ENCODE results near the gene STX8.
A peak's percentile ranks its signal among the peaks of the same experiment; 100 is the strongest.
"Not testable (repeated sequence)": the region's sequence is repeated elsewhere in the genome, so short reads cannot be mapped to it uniquely, and the experiment has no call there.

STX8 gene

GRCh38 chr17:9568957-9569588, 6.5 kb downstream of the STX8 start:
- H3K4me3 ChIP-seq (ENCODE audit: low read depth, low read length) = no peak overlapping the region
- no peak for TF ChIP-seq CTCF (IDR thresholded peaks at IDR 0.05; ENCODE audit: low read depth, low read length)

GRCh38 chr17:9568004-9568403, 7.6 kb downstream of the STX8 start:
- H3K4me3 ChIP-seq (ENCODE audit: low read depth, low read length) = no peak overlapping the region
- no peak for TF ChIP-seq CTCF (IDR thresholded peaks at IDR 0.05; ENCODE audit: low read depth, low read length)

- H3K4me3 ChIP-seq (ENCODE audit: low read depth, low read length) = not testable (repeated sequence)
These were observed 8.9 kb downstream of the STX8 start for GRCh38 chr17:9566739-9567138.

- no peak for TF ChIP-seq CTCF (IDR thresholded peaks at IDR 0.05; ENCODE audit: low read depth, low read length)
- no peak overlapping the region for H3K4me3 ChIP-seq (ENCODE audit: low read depth, low read length)
These were observed 9.6 kb downstream of the STX8 start for GRCh38 chr17:9566067-9566466.

GRCh38 chr17:9564104-9564503, 11.5 kb downstream of the STX8 start:
- no peak overlapping the region for H3K4me3 ChIP-seq (ENCODE audit: low read depth, low read length)
- no peak for TF ChIP-seq CTCF (IDR thresholded peaks at IDR 0.05; ENCODE audit: low read depth, low read length)

GRCh38 chr17:9557857-9558256, 17.8 kb downstream of the STX8 start:
- no peak for TF ChIP-seq CTCF (IDR thresholded peaks at IDR 0.05; ENCODE audit: low read depth, low read length)
- H3K4me3 ChIP-seq (ENCODE audit: low read depth, low read length) = no peak overlapping the region

- no peak overlapping the region for H3K4me3 ChIP-seq (ENCODE audit: low read depth, low read length)
- no peak for TF ChIP-seq CTCF (IDR thresholded peaks at IDR 0.05; ENCODE audit: low read depth, low read length)
These were observed 18.4 kb downstream of the STX8 start for GRCh38 chr17:9557161-9557755.

- not testable (repeated sequence) for H3K4me3 ChIP-seq (ENCODE audit: low read depth, low read length)
- peak; percentile 20; the same call in 1 of the 2 replicates for TF ChIP-seq CTCF (IDR thresholded peaks at IDR 0.05; ENCODE audit: low read depth, low read length)
These were observed 20.9 kb downstream of the STX8 start for GRCh38 chr17:9554715-9555114.
